ENCODE data around the gene TRIM67. TPM values are rescaled to one million over a fixed set of nuclear protein-coding genes. Genes with fewer than 3 reads are reported as not detected.

TRIM67 gene
- total RNA-seq, 1 experiment from 2014 or later = 0.08 TPM

DNA sequence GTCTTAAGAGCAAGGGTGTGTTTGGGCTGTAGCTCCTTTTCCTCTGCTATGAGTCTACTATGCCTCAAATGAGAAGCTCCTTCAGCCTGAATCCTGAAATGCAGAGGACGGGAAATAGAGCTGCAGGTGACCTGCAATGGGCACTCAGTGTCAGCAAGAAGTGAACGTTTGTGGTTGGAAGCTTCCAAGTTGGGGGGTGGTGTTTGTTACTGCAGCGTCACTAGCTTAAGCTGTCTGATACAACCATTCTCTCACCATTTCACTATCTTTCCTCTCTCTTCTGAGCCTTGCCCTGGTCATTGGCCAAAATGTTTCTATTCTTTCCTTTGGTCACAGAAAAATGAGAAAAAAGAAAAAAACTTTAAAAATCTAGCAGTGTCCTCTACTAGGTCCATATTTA lies 19.4 kb downstream of the TRIM67 start:
- no peaks in the 10 kb centered on the region for H3K36me3 ChIP-seq (ENCODE audit: control insufficient read depth, insufficient read depth, low read length)
- CTCF ChIA-PET = no interaction called here
- no peak overlapping the region for H3K27ac ChIP-seq (ENCODE audit: low read length)
- H3K4me1 ChIP-seq (ENCODE audit: control insufficient read depth, insufficient read depth, low read length) = no peaks in the 10 kb centered on the region
- intact Hi-C loops (cut with micrococcal nuclease; ENCODE audit: unreplicated experiment) (no loop called here), in situ Hi-C loops (cut with HindIII; ENCODE audit: low pct_unique_long_range_greater_than_20kb, low sequenced_read_pairs) (no loop called here)
- H3K9me3 ChIP-seq (ENCODE audit: control insufficient read depth, insufficient read depth, low read depth, low read length) = no peaks in the 10 kb centered on the region; the same call in 1 of the 2 replicates
- BruUV-seq (replicated peaks) = no TSS peak
- H3K27me3 ChIP-seq (ENCODE audit: control insufficient read depth, insufficient read depth, low read length) = peaks cover 34% of the 10 kb centered on the region
- ATAC-seq (no peak), DNase-seq (ENCODE audit: low read depth, low spot score) (no peak)
- POLR2A ChIA-PET = no interaction called here
- TF ChIP-seq TCF7L2 (IDR thresholded peaks at IDR 0.05; ENCODE audit: low read depth, low read length) (no peak), SIN3A (IDR thresholded peaks at IDR 0.05; ENCODE audit: borderline replicate concordance, insufficient read depth, low read depth, low read length) (no peak), POLR2AphosphoS5 (IDR thresholded peaks at IDR 0.05; ENCODE audit: low read depth, low read length) (no peak)
- TF ChIP-seq, protein P1, sequence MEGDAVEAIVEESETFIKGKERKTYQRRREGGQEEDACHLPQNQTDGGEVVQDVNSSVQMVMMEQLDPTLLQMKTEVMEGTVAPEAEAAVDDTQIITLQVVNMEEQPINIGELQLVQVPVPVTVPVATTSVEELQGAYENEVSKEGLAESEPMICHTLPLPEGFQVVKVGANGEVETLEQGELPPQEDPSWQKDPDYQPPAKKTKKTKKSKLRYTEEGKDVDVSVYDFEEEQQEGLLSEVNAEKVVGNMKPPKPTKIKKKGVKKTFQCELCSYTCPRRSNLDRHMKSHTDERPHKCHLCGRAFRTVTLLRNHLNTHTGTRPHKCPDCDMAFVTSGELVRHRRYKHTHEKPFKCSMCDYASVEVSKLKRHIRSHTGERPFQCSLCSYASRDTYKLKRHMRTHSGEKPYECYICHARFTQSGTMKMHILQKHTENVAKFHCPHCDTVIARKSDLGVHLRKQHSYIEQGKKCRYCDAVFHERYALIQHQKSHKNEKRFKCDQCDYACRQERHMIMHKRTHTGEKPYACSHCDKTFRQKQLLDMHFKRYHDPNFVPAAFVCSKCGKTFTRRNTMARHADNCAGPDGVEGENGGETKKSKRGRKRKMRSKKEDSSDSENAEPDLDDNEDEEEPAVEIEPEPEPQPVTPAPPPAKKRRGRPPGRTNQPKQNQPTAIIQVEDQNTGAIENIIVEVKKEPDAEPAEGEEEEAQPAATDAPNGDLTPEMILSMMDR (IDR thresholded peaks at IDR 0.05) = no peak
- TF ChIP-seq, protein P2, sequence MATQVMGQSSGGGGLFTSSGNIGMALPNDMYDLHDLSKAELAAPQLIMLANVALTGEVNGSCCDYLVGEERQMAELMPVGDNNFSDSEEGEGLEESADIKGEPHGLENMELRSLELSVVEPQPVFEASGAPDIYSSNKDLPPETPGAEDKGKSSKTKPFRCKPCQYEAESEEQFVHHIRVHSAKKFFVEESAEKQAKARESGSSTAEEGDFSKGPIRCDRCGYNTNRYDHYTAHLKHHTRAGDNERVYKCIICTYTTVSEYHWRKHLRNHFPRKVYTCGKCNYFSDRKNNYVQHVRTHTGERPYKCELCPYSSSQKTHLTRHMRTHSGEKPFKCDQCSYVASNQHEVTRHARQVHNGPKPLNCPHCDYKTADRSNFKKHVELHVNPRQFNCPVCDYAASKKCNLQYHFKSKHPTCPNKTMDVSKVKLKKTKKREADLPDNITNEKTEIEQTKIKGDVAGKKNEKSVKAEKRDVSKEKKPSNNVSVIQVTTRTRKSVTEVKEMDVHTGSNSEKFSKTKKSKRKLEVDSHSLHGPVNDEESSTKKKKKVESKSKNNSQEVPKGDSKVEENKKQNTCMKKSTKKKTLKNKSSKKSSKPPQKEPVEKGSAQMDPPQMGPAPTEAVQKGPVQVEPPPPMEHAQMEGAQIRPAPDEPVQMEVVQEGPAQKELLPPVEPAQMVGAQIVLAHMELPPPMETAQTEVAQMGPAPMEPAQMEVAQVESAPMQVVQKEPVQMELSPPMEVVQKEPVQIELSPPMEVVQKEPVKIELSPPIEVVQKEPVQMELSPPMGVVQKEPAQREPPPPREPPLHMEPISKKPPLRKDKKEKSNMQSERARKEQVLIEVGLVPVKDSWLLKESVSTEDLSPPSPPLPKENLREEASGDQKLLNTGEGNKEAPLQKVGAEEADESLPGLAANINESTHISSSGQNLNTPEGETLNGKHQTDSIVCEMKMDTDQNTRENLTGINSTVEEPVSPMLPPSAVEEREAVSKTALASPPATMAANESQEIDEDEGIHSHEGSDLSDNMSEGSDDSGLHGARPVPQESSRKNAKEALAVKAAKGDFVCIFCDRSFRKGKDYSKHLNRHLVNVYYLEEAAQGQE (IDR thresholded peaks at IDR 0.05; ENCODE audit: insufficient read depth in 1 of 2, low read depth in 2 of 2, low read length in 1 of 2) = no peak
- H3K4me3 ChIP-seq (ENCODE audit: low read depth in 2 of 2, low read length in 2 of 2) = no peak overlapping the region

DNA sequence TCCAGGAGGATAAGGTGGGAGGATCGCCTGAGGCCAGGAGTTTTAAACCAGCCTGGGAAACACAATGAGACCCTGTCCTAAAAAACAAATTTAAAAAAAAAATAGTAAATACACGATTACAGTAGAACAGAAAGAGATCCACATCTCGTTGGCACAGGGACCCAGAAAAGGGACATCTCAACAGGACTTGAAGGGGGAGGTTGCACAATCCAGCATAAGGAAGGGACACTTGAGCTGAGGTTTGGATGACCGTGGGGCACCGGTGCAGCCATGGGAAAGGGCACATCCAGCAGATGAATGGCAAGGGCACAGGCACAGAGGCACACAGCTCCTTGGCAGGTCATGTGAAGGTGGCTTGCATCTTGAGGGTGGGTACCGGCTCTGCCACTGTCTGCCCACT lies 20.5 kb downstream of the TRIM67 start:
- Histone ChIP-seq H3K9me3 (ENCODE audit: control insufficient read depth, insufficient read depth, low read depth, low read length) (no peaks in the 10 kb centered on the region; the same call in 1 of the 2 replicates), H3K27ac (ENCODE audit: low read length) (no peak overlapping the region), H3K27me3 (ENCODE audit: control insufficient read depth, insufficient read depth, low read length) (peaks cover 31% of the 10 kb centered on the region), H3K4me3 (ENCODE audit: low read depth in 2 of 2, low read length in 2 of 2) (no peak overlapping the region), H3K4me1 (ENCODE audit: control insufficient read depth, insufficient read depth, low read length) (no peaks in the 10 kb centered on the region), H3K36me3 (ENCODE audit: control insufficient read depth, insufficient read depth, low read length) (no peaks in the 10 kb centered on the region)
- intact Hi-C loops (cut with micrococcal nuclease; ENCODE audit: unreplicated experiment) = no loop called here
- DNase-seq (ENCODE audit: low read depth, low spot score) (no peak), ATAC-seq (no peak)
- no TSS peak for BruUV-seq (replicated peaks)
- in situ Hi-C loops (cut with HindIII; ENCODE audit: low pct_unique_long_range_greater_than_20kb, low sequenced_read_pairs) = no loop called here
- ChIA-PET POLR2A (no interaction called here), CTCF (no interaction called here)
- TF ChIP-seq, protein P2 (IDR thresholded peaks at IDR 0.05; ENCODE audit: insufficient read depth in 1 of 2, low read depth in 2 of 2, low read length in 1 of 2) = no peak

Measured in Panc1 (cell line).